ENCODE data around the gene PRSS56. TPM values are rescaled to one million over a fixed set of nuclear protein-coding genes. Genes with fewer than 3 reads are reported as not detected.

Gene PRSS56
- total and polyA plus RNA-seq, 2 of the 13 experiments (the other 11 are each of a cell fraction or from before 2014, with no cell fraction given), result not detected

DNA sequence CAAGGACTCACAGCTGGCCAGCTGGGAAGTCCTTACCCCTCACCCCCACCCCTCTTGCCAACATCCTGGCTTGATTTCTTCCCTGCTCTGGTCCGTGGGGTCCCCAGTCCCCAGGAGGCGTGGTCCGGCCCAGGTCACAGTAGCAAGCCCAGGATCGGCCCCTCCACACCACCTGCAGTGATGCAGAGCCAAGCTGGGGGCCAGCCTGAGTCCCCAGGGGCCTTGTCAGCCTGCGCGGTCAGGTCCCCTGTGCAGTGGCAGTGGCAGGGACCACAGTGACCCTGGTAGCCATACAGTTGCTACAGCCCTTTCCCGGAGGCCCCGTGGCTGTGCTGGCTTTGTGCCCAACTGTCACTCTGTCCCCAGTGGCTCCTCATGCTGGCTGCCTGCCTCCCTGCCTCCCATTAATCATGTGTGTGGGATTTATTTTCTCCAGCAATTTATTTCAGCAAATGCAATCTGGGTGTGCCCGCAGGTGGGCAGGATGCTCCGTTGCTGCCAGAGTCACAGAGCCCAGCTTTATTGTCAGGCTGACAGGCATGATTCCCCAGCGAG is 8.8 kb upstream of the PRSS56 start:
- Histone ChIP-seq H3K4me2 (ENCODE audit: low read depth, low read length) (no peak overlapping the region), H3K27me3 (ENCODE audit: control insufficient read depth in 1 of 2, insufficient read depth in 2 of 2, low read length in 2 of 2) (peaks cover 14 to 62% of the 10 kb centered on the region in 2 experiments), H3K9me3 (ENCODE audit: low read length) (no peaks in the 10 kb centered on the region), H4K20me1 (ENCODE audit: insufficient read depth, low read length) (no peaks in the 10 kb centered on the region), H3K27ac (ENCODE audit: extremely low read length, insufficient read depth, low read length) (no peak overlapping the region), H3K36me3 (replicated peaks in 1 of 2; ENCODE audit: control insufficient read depth in 1 of 2, insufficient read depth in 2 of 2, low read length in 2 of 2) (no peaks in the 10 kb centered on the region), H3K4me1 (ENCODE audit: insufficient read depth, low read length) (no peaks in the 10 kb centered on the region), H3K79me2 (ENCODE audit: insufficient read depth, low read length) (no peaks in the 10 kb centered on the region), H3K4me3 (replicated peaks in 1 of 3; ENCODE audit: insufficient read depth in 1 of 3, low read depth in 2 of 3, low read length in 3 of 3) (no peak overlapping the region), H3K9ac (ENCODE audit: insufficient read depth, low read depth, low read length) (no peak overlapping the region), H2AFZ (ENCODE audit: low read length) (no peak overlapping the region)
- TF ChIP-seq SRSF9 (IDR thresholded peaks at IDR 0.05; ENCODE audit: borderline replicate concordance, insufficient read depth, low read depth, low read length, poor library complexity, severe bottlenecking) (no peak), SNRNP70 (IDR thresholded peaks at IDR 0.05; ENCODE audit: low read depth, low read length) (no peak)
- TF ChIP-seq, protein P1, sequence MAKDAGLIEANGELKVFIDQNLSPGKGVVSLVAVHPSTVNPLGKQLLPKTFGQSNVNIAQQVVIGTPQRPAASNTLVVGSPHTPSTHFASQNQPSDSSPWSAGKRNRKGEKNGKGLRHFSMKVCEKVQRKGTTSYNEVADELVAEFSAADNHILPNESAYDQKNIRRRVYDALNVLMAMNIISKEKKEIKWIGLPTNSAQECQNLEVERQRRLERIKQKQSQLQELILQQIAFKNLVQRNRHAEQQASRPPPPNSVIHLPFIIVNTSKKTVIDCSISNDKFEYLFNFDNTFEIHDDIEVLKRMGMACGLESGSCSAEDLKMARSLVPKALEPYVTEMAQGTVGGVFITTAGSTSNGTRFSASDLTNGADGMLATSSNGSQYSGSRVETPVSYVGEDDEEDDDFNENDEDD (CRISPR knock-in tag; IDR thresholded peaks at IDR 0.05; ENCODE audit: borderline replicate concordance), result no peak
- TF ChIP-seq, protein P2, sequence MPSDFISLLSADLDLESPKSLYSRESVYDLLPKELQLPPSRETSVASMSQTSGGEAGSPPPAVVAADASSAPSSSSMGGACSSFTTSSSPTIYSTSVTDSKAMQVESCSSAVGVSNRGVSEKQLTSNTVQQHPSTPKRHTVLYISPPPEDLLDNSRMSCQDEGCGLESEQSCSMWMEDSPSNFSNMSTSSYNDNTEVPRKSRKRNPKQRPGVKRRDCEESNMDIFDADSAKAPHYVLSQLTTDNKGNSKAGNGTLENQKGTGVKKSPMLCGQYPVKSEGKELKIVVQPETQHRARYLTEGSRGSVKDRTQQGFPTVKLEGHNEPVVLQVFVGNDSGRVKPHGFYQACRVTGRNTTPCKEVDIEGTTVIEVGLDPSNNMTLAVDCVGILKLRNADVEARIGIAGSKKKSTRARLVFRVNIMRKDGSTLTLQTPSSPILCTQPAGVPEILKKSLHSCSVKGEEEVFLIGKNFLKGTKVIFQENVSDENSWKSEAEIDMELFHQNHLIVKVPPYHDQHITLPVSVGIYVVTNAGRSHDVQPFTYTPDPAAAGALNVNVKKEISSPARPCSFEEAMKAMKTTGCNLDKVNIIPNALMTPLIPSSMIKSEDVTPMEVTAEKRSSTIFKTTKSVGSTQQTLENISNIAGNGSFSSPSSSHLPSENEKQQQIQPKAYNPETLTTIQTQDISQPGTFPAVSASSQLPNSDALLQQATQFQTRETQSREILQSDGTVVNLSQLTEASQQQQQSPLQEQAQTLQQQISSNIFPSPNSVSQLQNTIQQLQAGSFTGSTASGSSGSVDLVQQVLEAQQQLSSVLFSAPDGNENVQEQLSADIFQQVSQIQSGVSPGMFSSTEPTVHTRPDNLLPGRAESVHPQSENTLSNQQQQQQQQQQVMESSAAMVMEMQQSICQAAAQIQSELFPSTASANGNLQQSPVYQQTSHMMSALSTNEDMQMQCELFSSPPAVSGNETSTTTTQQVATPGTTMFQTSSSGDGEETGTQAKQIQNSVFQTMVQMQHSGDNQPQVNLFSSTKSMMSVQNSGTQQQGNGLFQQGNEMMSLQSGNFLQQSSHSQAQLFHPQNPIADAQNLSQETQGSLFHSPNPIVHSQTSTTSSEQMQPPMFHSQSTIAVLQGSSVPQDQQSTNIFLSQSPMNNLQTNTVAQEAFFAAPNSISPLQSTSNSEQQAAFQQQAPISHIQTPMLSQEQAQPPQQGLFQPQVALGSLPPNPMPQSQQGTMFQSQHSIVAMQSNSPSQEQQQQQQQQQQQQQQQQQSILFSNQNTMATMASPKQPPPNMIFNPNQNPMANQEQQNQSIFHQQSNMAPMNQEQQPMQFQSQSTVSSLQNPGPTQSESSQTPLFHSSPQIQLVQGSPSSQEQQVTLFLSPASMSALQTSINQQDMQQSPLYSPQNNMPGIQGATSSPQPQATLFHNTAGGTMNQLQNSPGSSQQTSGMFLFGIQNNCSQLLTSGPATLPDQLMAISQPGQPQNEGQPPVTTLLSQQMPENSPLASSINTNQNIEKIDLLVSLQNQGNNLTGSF (CRISPR knock-in tag; IDR thresholded peaks at IDR 0.05), result no peak
- ATAC-seq (peak; percentile 22; the same call in 2 of the 3 replicates), FAIRE-seq (no peak), DNase-seq (ENCODE audit: low spot score) (no peak)
- ChIA-PET POLR2A (interaction anchor here (1.1 kb wide), 1 partner anchor 39 kb away, joined by 3 read pairs; the partner anchor contains the start of genes EIF4E2 and TIGD1), CTCF (ENCODE audit: low intra/inter-chr PET ratio, low total read pairs) (no interaction called here)
- BruUV-seq (replicated peaks), result no TSS peak
- in situ Hi-C loops (cut with HindIII; ENCODE audit: extremely low pct_ligation_motif_present, low pct_unique_long_range_greater_than_20kb), result no loop called here
- intact Hi-C loops (cut with micrococcal nuclease; ENCODE audit: unreplicated experiment), result no loop called here
- 24% methylated on average over 5 of the region's 11 CpGs for WGBS (ENCODE audit: low lambda C conversion rate)

All from HepG2 (cell line).